ENCODE data around the gene EML6. TPM values are rescaled to one million over a fixed set of nuclear protein-coding genes. Genes with fewer than 3 reads are reported as not detected.

Gene EML6
- total and polyA plus RNA-seq, 2 of the 8 experiments (the other 6 are each of a cell fraction or from before 2014, with no cell fraction given): 1.2 to 1.6 TPM

- H3K36me3 ChIP-seq (ENCODE audit: control insufficient read depth in 2 of 4, insufficient read depth in 4 of 4, low read length in 3 of 4): no peaks in the 10 kb centered on the region
- H3K9me3 ChIP-seq (ENCODE audit: insufficient read depth in 2 of 2, low read depth in 1 of 2, low read length in 1 of 2): no peaks in the 10 kb centered on the region
- WGBS, 2 experiments (ENCODE audit: extremely low coverage in 1 of 2, insufficient coverage in 1 of 2, insufficient read length in 1 of 2, insufficient replicate concordance in 2 of 2, low coverage in 1 of 2, low lambda C conversion rate in 2 of 2, missing lambda C conversion rate in 1 of 2): 67% methylated on average over 6 of the region's 6 CpGs; no CpG with 5 or more reads in 1 of the 2 experiments
- H4K20me1 ChIP-seq (replicated peaks in 1 of 2; ENCODE audit: control insufficient read depth in 1 of 2, insufficient read depth in 2 of 2, low read length in 2 of 2): peaks cover 6 to 7% of the 10 kb centered on the region in 2 experiments
- peaks cover 13 to 100% of the 10 kb centered on the region in 2 experiments; a peak in 3 of 4 replicates for H3K79me2 ChIP-seq (ENCODE audit: control insufficient read depth in 1 of 2, insufficient read depth in 2 of 2, low read length in 2 of 2)
- no peak overlapping the region for H3K4me2 ChIP-seq (ENCODE audit: insufficient read depth in 1 of 2, low read depth in 2 of 2, low read length in 2 of 2)
- no peaks in the 10 kb centered on the region for H3K79me1 ChIP-seq (ENCODE audit: low read depth, low read length)
- H3K18ac ChIP-seq (ENCODE audit: extremely low read depth, low read length): no peak overlapping the region
- no peak overlapping the region for H3K9ac ChIP-seq (replicated peaks in 1 of 4; ENCODE audit: extremely low read depth in 1 of 4, low read depth in 3 of 4, low read length in 3 of 4)
- H3K56ac ChIP-seq (replicated peaks; ENCODE audit: insufficient read length, low read depth, low read length): no peak overlapping the region
- H2BK5ac ChIP-seq (ENCODE audit: low read depth, low read length): no peak overlapping the region
- H3K4me3 ChIP-seq (ENCODE audit: extremely low read depth in 1 of 4, insufficient read depth in 2 of 4, low read depth in 3 of 4, low read length in 4 of 4): no peak overlapping the region
- no peaks in the 10 kb centered on the region for H3K27me3 ChIP-seq (replicated peaks in 1 of 4; ENCODE audit: control insufficient read depth in 3 of 4, extremely low read depth in 1 of 4, insufficient read depth in 3 of 4, low read length in 3 of 4)
- ChIA-PET CTCF (ENCODE audit: partially characterized antibody) (interaction anchor here (0.6 to 4.4 kb wide), 15 partner anchors 10 to 159 kb away, joined by 3 to 20 read pairs (median 5); partner anchors contain the start of gene RTN4), POLR2A (ENCODE audit: partially characterized antibody) (interaction anchor here (1.5 kb wide), 1 partner anchor 35 kb away, joined by 3 read pairs; the partner anchor contains the start of gene RTN4)
- DNase-seq (ENCODE audit: low read depth in 1 of 2, low spot score in 2 of 2) (no peak), FAIRE-seq (no peak)
- H3K27ac ChIP-seq (ENCODE audit: low read depth, low read length): no peak overlapping the region
- no peak overlapping the region for H3K23ac ChIP-seq (ENCODE audit: insufficient read length)
- peaks cover 0 to 7% (median 3%) of the 10 kb centered on the region in 4 experiments; a peak in 3 of 7 replicates for H3K4me1 ChIP-seq (replicated peaks in 1 of 4; ENCODE audit: control insufficient read depth in 3 of 4, insufficient read depth in 4 of 4, low read length in 3 of 4)
- H4K5ac ChIP-seq (ENCODE audit: insufficient read length, low read depth, low read length): no peak overlapping the region
- H3K23me2 ChIP-seq (ENCODE audit: low read depth, low read length): no peaks in the 10 kb centered on the region
- no peak overlapping the region for H4K91ac ChIP-seq (replicated peaks; ENCODE audit: insufficient read length, low read length)
- no peak overlapping the region for H2AFZ ChIP-seq (ENCODE audit: low read length)
- H4K8ac ChIP-seq (ENCODE audit: extremely low read depth, insufficient read depth, low read length): no peak overlapping the region
- no peak overlapping the region for H2BK120ac ChIP-seq (replicated peaks; ENCODE audit: low read depth, low read length)
- no peak overlapping the region for H2BK12ac ChIP-seq (ENCODE audit: low read depth, low read length)
- H2BK20ac ChIP-seq (ENCODE audit: low read length): no peak overlapping the region
- H2BK15ac ChIP-seq (ENCODE audit: low read length): no peak overlapping the region
- H3K14ac ChIP-seq (ENCODE audit: insufficient read length): no peak overlapping the region
- H3K4ac ChIP-seq (replicated peaks; ENCODE audit: insufficient read length, low read depth, low read length): no peak overlapping the region
- no peak overlapping the region for H2AK5ac ChIP-seq (ENCODE audit: low read depth, low read length)
- no peak for TF ChIP-seq CEBPB (IDR thresholded peaks at IDR 0.05; ENCODE audit: low read depth, low read length)
- no peak for TF ChIP-seq SP1 (IDR thresholded peaks at IDR 0.05; ENCODE audit: low read depth, low read length)
- 0 out of 4 replicates have a peak, but pooled peaks of 1 of the 2 experiments have one; percentile 38 for TF ChIP-seq HDAC2 (IDR thresholded peaks at IDR 0.05; ENCODE audit: borderline replicate concordance in 1 of 2, low read depth in 2 of 2, low read length in 2 of 2)
- no peak for TF ChIP-seq KDM1A (IDR thresholded peaks at IDR 0.05; ENCODE audit: borderline replicate concordance, low read length)
- no peak for TF ChIP-seq JUND (IDR thresholded peaks at IDR 0.05; ENCODE audit: low read length)
- no peak for TF ChIP-seq ZNF274 (IDR thresholded peaks at IDR 0.05; ENCODE audit: borderline replicate concordance, extremely low read depth, low read length)
- no peak for TF ChIP-seq POLR2A (IDR thresholded peaks at IDR 0.05; ENCODE audit: control extremely low read depth in 1 of 2, low read depth in 2 of 2, low read length in 2 of 2)
- peak in 2 of 3 experiments; percentile 60 to 62; a peak in 3 of 4 replicates for TF ChIP-seq CTCF (IDR thresholded peaks at IDR 0.05; ENCODE audit: control extremely low read depth in 1 of 3, insufficient read depth in 1 of 3, low read depth in 1 of 3, low read length in 3 of 3)
Measured at GRCh38 chr2:55014962-55015939, 291.8 kb downstream of the EML6 start.
